Caco-2 (cell line): ENCODE measurements around the gene PLCH1. TPM values are rescaled to one million over a fixed set of nuclear protein-coding genes. Genes with fewer than 3 reads are reported as not detected.

Experiments
- BruUV-seq: library from RNA; stranded (reverse); fragments of 400-500 nt; replicated peaks from 2 replicates; lab custom pipeline; 2021; lab: Mats Ljungman, UMichigan
- CTCF ChIA-PET: fragments of 300-600 bp; sonication (Branson Sonifier 250); formaldehyde crosslinking; loops from one replicate; lab custom pipeline; 2022; ENCODE audit warnings: antibody characterized with exemption; lab: Charles Lee
- POLR2A ChIA-PET: fragments of 300-600 bp; sonication (Branson Sonifier 250); formaldehyde crosslinking; loops from one replicate; lab custom pipeline; 2022; ENCODE audit warnings: antibody characterized with exemption; lab: Charles Lee
- DNase-seq, 2 experiments: peaks; one replicate each; pipeline versions ENCODE4 v3.0.0 to v3.0.0-alpha.2; 2020 to 2022
- H3K27me3 ChIP-seq: replicated peaks from 2 replicates; pipeline ENCODE4 v1.6.0; 2011; ENCODE audit warnings: low read length; ENCODE audit not compliant: control insufficient read depth, insufficient read depth
- H3K36me3 ChIP-seq: 2 replicates; pipeline ENCODE4 v1.5.1; 2011; ENCODE audit warnings: low read length; ENCODE audit not compliant: control insufficient read depth, insufficient read depth
- H3K4me1 ChIP-seq: fragments of 250-450 bp; sonication (Bioruptor Pico); 2 replicates; pipeline ENCODE4 v1.5.1; 2020; ENCODE audit warnings: mild to moderate bottlenecking
- H3K4me3 ChIP-seq: 2 replicates; pipeline ENCODE4 v1.5.1; 2011; ENCODE audit warnings: low read depth, mild to moderate bottlenecking, control low read depth, low read length
- H3K9me3 ChIP-seq: fragments of 250-450 bp; sonication (Bioruptor Pico); 2 replicates; pipeline ENCODE4 v1.5.1; 2020; ENCODE audit warnings: mild to moderate bottlenecking, moderate library complexity
- H3K27ac Mint-ChIP-seq: one replicate; pipeline ENCODE4 v1.8.0; 2022; ENCODE audit warnings: mixed read lengths; ENCODE audit not compliant: unreplicated experiment
- H3K27me3 Mint-ChIP-seq: one replicate; pipeline ENCODE4 v1.8.0; 2022; ENCODE audit warnings: mixed read lengths; ENCODE audit not compliant: insufficient read depth, unreplicated experiment
- H3K36me3 Mint-ChIP-seq: one replicate; pipeline ENCODE4 v1.8.0; 2022; ENCODE audit warnings: mild to moderate bottlenecking, mixed read lengths; ENCODE audit not compliant: insufficient read depth, unreplicated experiment
- H3K4me1 Mint-ChIP-seq: one replicate; pipeline ENCODE4 v1.8.0; 2022; ENCODE audit warnings: low read depth, mixed read lengths; ENCODE audit not compliant: unreplicated experiment
- H3K4me3 Mint-ChIP-seq: one replicate; pipeline ENCODE4 v1.8.0; 2022; ENCODE audit warnings: mild to moderate bottlenecking, moderate library complexity, mixed read lengths; ENCODE audit not compliant: unreplicated experiment
- H3K9me3 Mint-ChIP-seq: one replicate; pipeline ENCODE4 v1.8.0; 2022; ENCODE audit warnings: mixed read lengths; ENCODE audit not compliant: unreplicated experiment
- CTCF ChIP-seq, 2 experiments: fragments of 200-600 bp in 1 of 2; IDR thresholded peaks; 1 replicate in 1 of 2; 2 replicates in 1 of 2; pipeline versions ENCODE4 v1.5.1 to v1.8.0; 2011 to 2022; ENCODE audit warnings: antibody characterized with exemption in 1 of 2, control low read depth in 1 of 2, inconsistent platforms in 1 of 2, low read depth in 1 of 2, low read length in 1 of 2, mild to moderate bottlenecking in 1 of 2, moderate library complexity in 1 of 2; ENCODE audit not compliant: insufficient read depth in 1 of 2, severe bottlenecking in 1 of 2, unreplicated experiment in 1 of 2
- intact Hi-C: fragments of 100-400 bp; cut with micrococcal nuclease; formaldehyde crosslinking; loops from one replicate; pipeline ENCODE4 v1.10.0; 2022; ENCODE audit not compliant: unreplicated experiment
- total RNA-seq: library from RNA; stranded (reverse); gene quantifications from 2 replicates; pipeline ENCODE4 v1.2.3, GENCODE V29; 2022

PLCH1 gene
- total RNA-seq, 1 experiment from 2014 or later, result 3.1 TPM

- H3K9me3 Mint-ChIP-seq, result no peaks in the 10 kb centered on the region
- Histone ChIP-seq H3K9me3 (no peaks in the 10 kb centered on the region), H3K36me3 (no peaks in the 10 kb centered on the region), H3K4me3 (no peak overlapping the region), H3K27me3 (no peaks in the 10 kb centered on the region), H3K4me1 (peaks cover 40% of the 10 kb centered on the region)
- peak; percentile 69 to 76 for DNase-seq
- CTCF ChIA-PET, result interaction anchor here (0.6 to 1.5 kb wide), 5 partner anchors 30 to 441 kb away, joined by 3 to 7 read pairs (median 5); partner anchors contain the start of gene C3orf33
- BruUV-seq, result no TSS peak
- no peaks in the 10 kb centered on the region for H3K27me3 Mint-ChIP-seq
- POLR2A ChIA-PET, result no interaction called here
- no peaks in the 10 kb centered on the region for H3K36me3 Mint-ChIP-seq
- peak overlapping the region; percentile 40 for H3K27ac Mint-ChIP-seq
- intact Hi-C loops, result loop anchor here (1.0 to 2.0 kb wide), 2 partner anchors 142 to 325 kb away; no protein-coding TSS in a partner anchor
- no peak for TF ChIP-seq CTCF (IDR thresholded peaks at IDR 0.05; ENCODE audit: insufficient read depth in 1 of 2, low read depth in 1 of 2, low read length in 1 of 2, severe bottlenecking in 1 of 2, unreplicated experiment in 1 of 2)
- peaks cover 37% of the 10 kb centered on the region for H3K4me1 Mint-ChIP-seq
- H3K4me3 Mint-ChIP-seq, result no peak overlapping the region
These were observed 332.0 kb downstream of the PLCH1 start for GRCh38 chr3:155412904-155413303.

- no peak overlapping the region for H3K4me3 Mint-ChIP-seq
- Histone ChIP-seq H3K9me3 (no peaks in the 10 kb centered on the region), H3K4me3 (no peak overlapping the region), H3K27me3 (no peaks in the 10 kb centered on the region), H3K4me1 (peaks cover 40% of the 10 kb centered on the region), H3K36me3 (no peaks in the 10 kb centered on the region)
- H3K27me3 Mint-ChIP-seq, result no peaks in the 10 kb centered on the region
- intact Hi-C loops, result loop anchor here (1.0 to 2.0 kb wide), 2 partner anchors 143 to 327 kb away; no protein-coding TSS in a partner anchor
- no peaks in the 10 kb centered on the region for H3K36me3 Mint-ChIP-seq
- peaks cover 37% of the 10 kb centered on the region for H3K4me1 Mint-ChIP-seq
- TF ChIP-seq CTCF (IDR thresholded peaks at IDR 0.05; ENCODE audit: insufficient read depth in 1 of 2, low read depth in 1 of 2, low read length in 1 of 2, severe bottlenecking in 1 of 2, unreplicated experiment in 1 of 2), result no peak
- H3K27ac Mint-ChIP-seq, result no peak overlapping the region
- BruUV-seq, result no TSS peak
- DNase-seq, result no peak
- POLR2A ChIA-PET, result no interaction called here
- no peaks in the 10 kb centered on the region for H3K9me3 Mint-ChIP-seq
- CTCF ChIA-PET, result no interaction called here
These were observed 333.2 kb downstream of the PLCH1 start for GRCh38 chr3:155411500-155412223.

- ChIA-PET POLR2A (no interaction called here), CTCF (interaction anchor here (1.0 kb wide), 1 partner anchor 293 kb away, joined by 3 read pairs; no protein-coding TSS in a partner anchor)
- Mint-ChIP-seq H3K4me3 (no peak overlapping the region), H3K4me1 (peaks cover 33% of the 10 kb centered on the region), H3K27me3 (no peaks in the 10 kb centered on the region), H3K9me3 (no peaks in the 10 kb centered on the region), H3K36me3 (no peaks in the 10 kb centered on the region), H3K27ac (no peak overlapping the region)
- Histone ChIP-seq H3K4me1 (peaks cover 36% of the 10 kb centered on the region), H3K27me3 (no peaks in the 10 kb centered on the region), H3K4me3 (no peak overlapping the region), H3K9me3 (no peaks in the 10 kb centered on the region), H3K36me3 (no peaks in the 10 kb centered on the region)
- DNase-seq, result peak; percentile 37 to 56
- intact Hi-C loops, result no loop called here
- no peak for TF ChIP-seq CTCF (IDR thresholded peaks at IDR 0.05; ENCODE audit: insufficient read depth in 1 of 2, low read depth in 1 of 2, low read length in 1 of 2, severe bottlenecking in 1 of 2, unreplicated experiment in 1 of 2)
- BruUV-seq, result no TSS peak
These were observed 335.5 kb downstream of the PLCH1 start for GRCh38 chr3:155409336-155409735.
